ENCODE data around the gene MOV10.
"Not testable (repeated sequence)": the region's sequence is repeated elsewhere in the genome, so short reads cannot be mapped to it uniquely, and the experiment has no call there.

- TF ChIP-seq POLR2A, CTCF, POLR2AphosphoS5 (IDR thresholded peaks at IDR 0.05): not testable (repeated sequence)
These were observed 54.0 kb downstream of the MOV10 start for GRCh38 chr1:112728306-112728971.
